MCF 10A (cell line): ENCODE data around the gene FZR1. TPM values are rescaled to one million over a fixed set of nuclear protein-coding genes. Genes with fewer than 3 reads are reported as not detected.

Experiments used
- BruUV-seq: library from RNA; stranded (reverse); fragments of 400-500 nt; replicated peaks from 2 replicates; lab custom pipeline; 2021; lab: Mats Ljungman, UMichigan
- CTCF ChIA-PET: fragments of 300-600 bp; sonication (Branson Sonifier 250); formaldehyde crosslinking; extraction: SDS; loops from one replicate; lab custom pipeline; 2021; ENCODE audit warnings: antibody characterized with exemption, inconsistent platforms; lab: Yijun Ruan, JAX
- POLR2A ChIA-PET: fragments of 300-600, 350-650 bp; sonication (Branson Sonifier 250); formaldehyde crosslinking; extraction: SDS; loops from one replicate; lab custom pipeline; 2020; ENCODE audit warnings: antibody characterized with exemption, inconsistent platforms; lab: Yijun Ruan, JAX
- DNase-seq: peaks from one replicate; pipeline ENCODE4 v3.0.0-alpha.2; 2018; ENCODE audit not compliant: unreplicated experiment
- H3K27ac Mint-ChIP-seq: one replicate; pipeline ENCODE4 v1.8.0; 2022; ENCODE audit warnings: mild to moderate bottlenecking, low read depth, mixed read lengths; ENCODE audit not compliant: unreplicated experiment
- H3K27me3 Mint-ChIP-seq: one replicate; pipeline ENCODE4 v1.8.0; 2022; ENCODE audit warnings: mixed read lengths; ENCODE audit not compliant: insufficient read depth, unreplicated experiment
- H3K36me3 Mint-ChIP-seq: one replicate; pipeline ENCODE4 v1.8.0; 2022; ENCODE audit warnings: mild to moderate bottlenecking, moderate library complexity, mixed read lengths; ENCODE audit not compliant: insufficient read depth, unreplicated experiment
- H3K4me1 Mint-ChIP-seq: one replicate; pipeline ENCODE4 v1.8.0; 2022; ENCODE audit warnings: mixed read lengths; ENCODE audit not compliant: insufficient read depth, unreplicated experiment
- H3K4me3 Mint-ChIP-seq: one replicate; pipeline ENCODE4 v1.8.0; 2022; ENCODE audit warnings: mild to moderate bottlenecking, moderate library complexity, mixed read lengths; ENCODE audit not compliant: unreplicated experiment
- H3K9me3 Mint-ChIP-seq: one replicate; pipeline ENCODE4 v1.8.0; 2022; ENCODE audit warnings: mixed read lengths; ENCODE audit not compliant: unreplicated experiment
- intact Hi-C: fragments of 100-400 bp; cut with micrococcal nuclease; formaldehyde crosslinking; loops from 2 replicates; pipeline ENCODE4 v1.14.1; 2022
- total RNA-seq: library from RNA; stranded (reverse); gene quantifications from 2 replicates; pipeline ENCODE4 v1.2.3, GENCODE V29; 2022
- TF ChIP-seq, protein P1 (sequence below): fragments of 200-600 bp; IDR thresholded peaks from one replicate; pipeline ENCODE4 v1.8.0; 2022; ENCODE audit warnings: antibody characterized with exemption, mild to moderate bottlenecking; ENCODE audit not compliant: unreplicated experiment

FZR1 gene
- total RNA-seq, 1 experiment from 2014 or later: 48.9 TPM

GRCh38 chr19:3545669-3546034, 39.5 kb downstream of the FZR1 start:
- Mint-ChIP-seq H3K36me3 (peaks cover 41% of the 10 kb centered on the region), H3K9me3 (no peaks in the 10 kb centered on the region), H3K4me1 (peaks cover 11% of the 10 kb centered on the region), H3K27ac (peak overlapping the region; percentile 85), H3K27me3 (no peaks in the 10 kb centered on the region), H3K4me3 (no peak overlapping the region)
- DNase-seq: no peak
- intact Hi-C loops: loop anchor here (1.0 kb wide), 1 partner anchor 73 kb away; no protein-coding TSS in a partner anchor
- ChIA-PET POLR2A (interaction anchor here (0.6 to 2.1 kb wide), 3 partner anchors 8 to 32 kb away, joined by 3 to 15 read pairs (median 3); partner anchors contain the start of gene MFSD12), CTCF (interaction anchor here (0.6 to 3.0 kb wide), 11 partner anchors 9 to 219 kb away, joined by 3 to 22 read pairs (median 4); partner anchors contain the start of genes MFSD12 and TJP3)
- TF ChIP-seq, protein P1, sequence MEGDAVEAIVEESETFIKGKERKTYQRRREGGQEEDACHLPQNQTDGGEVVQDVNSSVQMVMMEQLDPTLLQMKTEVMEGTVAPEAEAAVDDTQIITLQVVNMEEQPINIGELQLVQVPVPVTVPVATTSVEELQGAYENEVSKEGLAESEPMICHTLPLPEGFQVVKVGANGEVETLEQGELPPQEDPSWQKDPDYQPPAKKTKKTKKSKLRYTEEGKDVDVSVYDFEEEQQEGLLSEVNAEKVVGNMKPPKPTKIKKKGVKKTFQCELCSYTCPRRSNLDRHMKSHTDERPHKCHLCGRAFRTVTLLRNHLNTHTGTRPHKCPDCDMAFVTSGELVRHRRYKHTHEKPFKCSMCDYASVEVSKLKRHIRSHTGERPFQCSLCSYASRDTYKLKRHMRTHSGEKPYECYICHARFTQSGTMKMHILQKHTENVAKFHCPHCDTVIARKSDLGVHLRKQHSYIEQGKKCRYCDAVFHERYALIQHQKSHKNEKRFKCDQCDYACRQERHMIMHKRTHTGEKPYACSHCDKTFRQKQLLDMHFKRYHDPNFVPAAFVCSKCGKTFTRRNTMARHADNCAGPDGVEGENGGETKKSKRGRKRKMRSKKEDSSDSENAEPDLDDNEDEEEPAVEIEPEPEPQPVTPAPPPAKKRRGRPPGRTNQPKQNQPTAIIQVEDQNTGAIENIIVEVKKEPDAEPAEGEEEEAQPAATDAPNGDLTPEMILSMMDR: no peak
- BruUV-seq: no TSS peak

GRCh38 chr19:3546119-3546518, 40.0 kb downstream of the FZR1 start:
- Mint-ChIP-seq H3K27ac (no peak overlapping the region), H3K36me3 (peaks cover 41% of the 10 kb centered on the region), H3K4me1 (peaks cover 11% of the 10 kb centered on the region), H3K9me3 (no peaks in the 10 kb centered on the region), H3K4me3 (no peak overlapping the region), H3K27me3 (no peaks in the 10 kb centered on the region)
- no peak for DNase-seq
- CTCF ChIA-PET: interaction anchor here (0.6 to 3.0 kb wide), 10 partner anchors 8 to 407 kb away, joined by 3 to 22 read pairs (median 4); partner anchors contain the start of gene MFSD12
- POLR2A ChIA-PET: interaction anchor here (0.6 to 2.1 kb wide), 2 partner anchors 8 to 11 kb away, joined by 3 to 15 read pairs; partner anchors contain the start of gene MFSD12
- TF ChIP-seq, protein P1: no peak
- intact Hi-C loops: no loop called here
- no TSS peak for BruUV-seq

- CTCF ChIA-PET: interaction anchor here (0.7 to 1.8 kb wide), 5 partner anchors 9 to 1651 kb away, joined by 3 to 5 read pairs (median 3); no protein-coding TSS in a partner anchor
- no TSS peak for BruUV-seq
- H3K9me3 Mint-ChIP-seq: no peaks in the 10 kb centered on the region
Observed at GRCh38 chr19:3547301-3547731, 41.2 kb downstream of the FZR1 start.

DNA sequence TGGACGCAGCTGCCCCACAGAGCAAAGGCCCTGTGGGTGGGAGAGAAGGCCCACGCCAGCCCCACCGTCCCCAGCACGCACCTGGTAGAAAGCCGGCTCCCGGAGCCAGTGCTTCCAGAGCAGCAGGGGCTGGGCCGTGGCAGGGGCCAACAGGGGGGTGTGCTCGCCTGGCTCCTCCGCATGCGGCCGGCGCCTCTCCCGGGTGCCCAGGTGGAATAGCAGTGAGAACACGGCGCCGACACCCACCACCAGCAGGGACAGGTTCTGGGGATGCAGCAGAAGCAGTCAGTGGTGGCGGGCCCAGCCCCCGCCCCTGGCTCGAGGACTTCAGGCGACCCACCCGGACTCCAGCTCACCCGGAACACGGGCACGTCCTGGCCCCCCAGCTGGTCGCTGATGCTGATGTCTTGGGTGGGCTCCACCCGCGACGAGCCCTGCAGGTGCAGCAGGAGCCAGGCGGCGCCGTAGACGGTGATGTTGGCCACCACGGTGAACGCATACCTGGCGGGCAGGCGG, 41.7 kb downstream of the FZR1 start:
- Mint-ChIP-seq H3K4me3 (no peak overlapping the region), H3K27ac (no peak overlapping the region), H3K36me3 (peaks cover 54% of the 10 kb centered on the region), H3K4me1 (peaks cover 11% of the 10 kb centered on the region), H3K27me3 (no peaks in the 10 kb centered on the region), H3K9me3 (no peaks in the 10 kb centered on the region)
- POLR2A ChIA-PET: interaction anchor here (1.7 kb wide), 1 partner anchor 9 kb away, joined by 5 read pairs; the partner anchor contains the start of gene MFSD12
- no peak for DNase-seq
- BruUV-seq: no TSS peak
- CTCF ChIA-PET: interaction anchor here (0.7 to 1.4 kb wide), 2 partner anchors 9 to 1013 kb away, joined by 3 read pairs; no protein-coding TSS in a partner anchor
- intact Hi-C loops: no loop called here
- TF ChIP-seq, protein P1: no peak

More at GRCh38 chr19:3547301-3547731, 41.2 kb downstream of the FZR1 start:
- Mint-ChIP-seq H3K27me3 (no peaks in the 10 kb centered on the region), H3K36me3 (peaks cover 53% of the 10 kb centered on the region), H3K4me1 (peaks cover 11% of the 10 kb centered on the region), H3K4me3 (no peak overlapping the region), H3K27ac (peak overlapping the region; percentile 31)
- intact Hi-C loops: no loop called here
- TF ChIP-seq, protein P1: peak; percentile 65
- POLR2A ChIA-PET: interaction anchor here (1.7 kb wide), 1 partner anchor 10 kb away, joined by 5 read pairs; the partner anchor contains the start of gene MFSD12
- peak; percentile 45 for DNase-seq
